H9 (cell line): ENCODE results near the gene DPP3. TPM values are rescaled to one million over a fixed set of nuclear protein-coding genes. Genes with fewer than 3 reads are reported as not detected.
"Not testable (repeated sequence)": the region's sequence is repeated elsewhere in the genome, so short reads cannot be mapped to it uniquely, and the experiment has no call there.

Source experiments
- DNase-seq: peaks from one replicate; pipeline ENCODE4 v3.0.0-alpha.2; 2017
- H2AFZ ChIP-seq: one replicate; pipeline ENCODE4 v1.6.1; 2013; ENCODE audit warnings: mild to moderate bottlenecking, low read length, control low read depth, moderate library complexity
- H2AK5ac ChIP-seq: 2 replicates; pipeline ENCODE4 v1.6.1; 2013; ENCODE audit warnings: low read length, control low read depth, mixed read lengths; ENCODE audit not compliant: insufficient read length
- H2BK120ac ChIP-seq: one replicate; pipeline ENCODE4 v1.6.1; 2013; ENCODE audit warnings: low read depth, mild to moderate bottlenecking, low read length, control low read depth, inconsistent platforms; ENCODE audit not compliant: poor library complexity, severe bottlenecking
- H2BK12ac ChIP-seq: 2 replicates; pipeline ENCODE4 v1.6.1; 2013; ENCODE audit warnings: low read length, control low read depth, mixed read lengths, low read depth; ENCODE audit not compliant: insufficient read length
- H2BK15ac ChIP-seq: 2 replicates; pipeline ENCODE4 v1.6.1; 2013; ENCODE audit warnings: low read depth, low read length, control low read depth
- H2BK20ac ChIP-seq: one replicate; pipeline ENCODE4 v1.6.1; 2013; ENCODE audit warnings: low read depth, mild to moderate bottlenecking, low read length, control low read depth, inconsistent platforms; ENCODE audit not compliant: poor library complexity, severe bottlenecking
- H2BK5ac ChIP-seq: 2 replicates; pipeline ENCODE4 v1.6.1; 2013; ENCODE audit warnings: low read length, control low read depth, mixed read lengths; ENCODE audit not compliant: insufficient read length
- H3K14ac ChIP-seq: 2 replicates; pipeline ENCODE4 v1.6.1; 2013; ENCODE audit warnings: low read length, control low read depth; ENCODE audit not compliant: insufficient read depth
- H3K18ac ChIP-seq: 2 replicates; pipeline ENCODE4 v1.6.1; 2013; ENCODE audit warnings: low read depth, mild to moderate bottlenecking, mixed read lengths, low read length, control low read depth; ENCODE audit not compliant: insufficient read length
- H3K23ac ChIP-seq: 2 replicates; pipeline ENCODE4 v1.6.1; 2013; ENCODE audit warnings: low read length, control low read depth, mixed read lengths, low read depth; ENCODE audit not compliant: insufficient read length
- H3K23me2 ChIP-seq: 2 replicates; pipeline ENCODE4 v1.6.1; 2013; ENCODE audit warnings: low read depth, mild to moderate bottlenecking, mixed read lengths, low read length, control low read depth; ENCODE audit not compliant: insufficient read length, poor library complexity, severe bottlenecking
- H3K27ac ChIP-seq: 2 replicates; pipeline ENCODE4 v1.5.1; 2013; ENCODE audit warnings: low read length, control low read depth, mixed read lengths, low read depth; ENCODE audit not compliant: insufficient read length
- H3K27me3 ChIP-seq: 2 replicates; pipeline ENCODE4 v1.6.1; 2013; ENCODE audit warnings: low read length, control low read depth, inconsistent platforms; ENCODE audit not compliant: insufficient read depth
- H3K4ac ChIP-seq: 2 replicates; pipeline ENCODE4 v1.6.1; 2013; ENCODE audit warnings: low read depth, mild to moderate bottlenecking, control low read depth, inconsistent platforms, low read length, moderate library complexity
- H3K4me1 ChIP-seq: 2 replicates; pipeline ENCODE4 v1.6.1; 2013; ENCODE audit warnings: low read length, control low read depth, inconsistent platforms; ENCODE audit not compliant: insufficient read depth
- H3K4me2 ChIP-seq: 2 replicates; pipeline ENCODE4 v1.6.1; 2013; ENCODE audit warnings: low read length, control low read depth, mixed read lengths; ENCODE audit not compliant: insufficient read length, insufficient read depth
- H3K56ac ChIP-seq: 2 replicates; pipeline ENCODE4 v1.6.1; 2013; ENCODE audit warnings: low read depth, mild to moderate bottlenecking, mixed read lengths, low read length, control low read depth; ENCODE audit not compliant: insufficient read length
- H3K79me1 ChIP-seq: 2 replicates; pipeline ENCODE4 v1.6.1; 2013; ENCODE audit warnings: low read depth, mild to moderate bottlenecking, moderate library complexity, low read length, control low read depth, inconsistent platforms; ENCODE audit not compliant: insufficient read depth, poor library complexity, severe bottlenecking
- H3K79me2 ChIP-seq: 2 replicates; pipeline ENCODE4 v1.6.1; 2013; ENCODE audit warnings: low read length, control low read depth, inconsistent platforms; ENCODE audit not compliant: insufficient read depth
- H3K9ac ChIP-seq: 2 replicates; pipeline ENCODE4 v1.6.1; 2013; ENCODE audit warnings: low read length, control low read depth, mixed read lengths; ENCODE audit not compliant: insufficient read length; ENCODE audit errors: extremely low read depth
- H3K9me3 ChIP-seq: one replicate; pipeline ENCODE4 v1.6.1; 2013; ENCODE audit warnings: low read depth, low read length, inconsistent platforms; ENCODE audit not compliant: control insufficient read depth
- H3T11ph ChIP-seq: one replicate; pipeline ENCODE4 v1.6.1; 2013; ENCODE audit warnings: mild to moderate bottlenecking, low read length, control low read depth, inconsistent platforms
- H4K20me1 ChIP-seq: one replicate; pipeline ENCODE4 v1.6.1; 2013; ENCODE audit not compliant: control insufficient read depth, insufficient read length, insufficient read depth
- H4K5ac ChIP-seq: 2 replicates; pipeline ENCODE4 v1.6.1; 2013; ENCODE audit warnings: low read depth, mild to moderate bottlenecking, mixed read lengths, low read length, control low read depth; ENCODE audit not compliant: insufficient read length
- H4K8ac ChIP-seq: replicated peaks from 2 replicates; pipeline ENCODE4 v1.6.1; 2013; ENCODE audit warnings: low read length, control low read depth, mixed read lengths, low read depth; ENCODE audit not compliant: insufficient read length
- H4K91ac ChIP-seq: 2 replicates; pipeline ENCODE4 v1.6.1; 2013; ENCODE audit warnings: low read depth, mild to moderate bottlenecking, moderate library complexity, mixed read lengths, low read length, control low read depth; ENCODE audit not compliant: insufficient read length
- H3K27ac Mint-ChIP-seq, 3 experiments: 2 replicates in 2 of 3; 3 replicates in 1 of 3; pipeline ENCODE4 v1.8.0; 2020 to 2021; ENCODE audit warnings: mixed read lengths in 3 of 3, mild to moderate bottlenecking in 1 of 3, moderate library complexity in 1 of 3
- H3K27me3 Mint-ChIP-seq: 2 replicates; pipeline ENCODE4 v1.8.0; 2021; ENCODE audit warnings: low read depth, mild to moderate bottlenecking, moderate library complexity, mixed read lengths
- H3K36me3 Mint-ChIP-seq, 3 experiments: 2 replicates in 2 of 3; 3 replicates in 1 of 3; pipeline ENCODE4 v1.8.0; 2020 to 2021; ENCODE audit warnings: low read depth in 3 of 3, mixed read lengths in 3 of 3; ENCODE audit not compliant: insufficient read depth in 1 of 3
- H3K4me1 Mint-ChIP-seq, 2 experiments: 2 replicates each; pipeline ENCODE4 v1.8.0; 2020; ENCODE audit warnings: mixed read lengths in 2 of 2
- H3K4me3 Mint-ChIP-seq, 2 experiments: 2 replicates in 1 of 2; 3 replicates in 1 of 2; pipeline ENCODE4 v1.8.0; 2020 to 2021; ENCODE audit warnings: mild to moderate bottlenecking in 2 of 2, mixed read lengths in 2 of 2, moderate library complexity in 1 of 2
- H3K9me3 Mint-ChIP-seq, 2 experiments: 2 replicates in 1 of 2; 3 replicates in 1 of 2; pipeline ENCODE4 v1.8.0; 2020; ENCODE audit warnings: mild to moderate bottlenecking in 2 of 2, mixed read lengths in 2 of 2, moderate library complexity in 1 of 2
- CTCF ChIP-seq: fragments of 200-600 bp; sonication (generic); conservative IDR thresholded peaks from 3 replicates; pipeline ENCODE4 v1.8.0; 2021; ENCODE audit warnings: antibody characterized with exemption, mild to moderate bottlenecking
- WGBS: extraction: QIAGEN DNeasy Blood & Tissue Kit; methylation state at CpG from one replicate; pipeline ENCODE4 v1.1.7; 2013; ENCODE audit warnings: missing lambda C conversion rate, low lambda C conversion rate, mixed read lengths; ENCODE audit not compliant: insufficient read length; ENCODE audit errors: extremely low coverage; 5-methylcytosine and 5-hydroxymethylcytosine counted together
- total RNA-seq: library from RNA; stranded (reverse); gene quantifications from 2 replicates; pipeline ENCODE4 v1.2.1, GENCODE V29; 2021

DPP3 gene
- total RNA-seq, 1 experiment from 2014 or later, result 85.3 TPM

- Histone ChIP-seq H4K20me1 (no peaks in the 10 kb centered on the region), H2AK5ac (no peak overlapping the region), H3K27me3 (no peaks in the 10 kb centered on the region), H3K18ac (no peak overlapping the region), H2BK5ac (no peak overlapping the region), H3K4ac (no peak overlapping the region), H4K8ac (no peak overlapping the region), H3K27ac (no peak overlapping the region), H3K9ac (no peak overlapping the region), H2BK12ac (no peak overlapping the region), H3K56ac (no peak overlapping the region), H3K23ac (no peak overlapping the region), H2AFZ (no peak overlapping the region), H3K23me2 (no peaks in the 10 kb centered on the region), H3K79me2 (no peaks in the 10 kb centered on the region), H4K5ac (no peak overlapping the region), H3K9me3 (no peaks in the 10 kb centered on the region), H3T11ph (no peak overlapping the region), H3K79me1 (no peaks in the 10 kb centered on the region), H2BK15ac (no peak overlapping the region), H2BK20ac (no peak overlapping the region), H3K4me1 (no peaks in the 10 kb centered on the region; the same call in 1 of the 2 replicates), H3K14ac (no peak overlapping the region), H4K91ac (no peak overlapping the region), H3K4me2 (no peak overlapping the region), H2BK120ac (no peak overlapping the region)
- peak; percentile 36; the same call in 1 of the 3 replicates for TF ChIP-seq CTCF
- no peaks in the 10 kb centered on the region; the same call in none of the 2 replicates for H3K27me3 Mint-ChIP-seq
- peaks cover 34 to 35% of the 10 kb centered on the region in 2 experiments for H3K4me1 Mint-ChIP-seq
- H3K27ac Mint-ChIP-seq, result peak overlapping the region; percentile 1 to 53 (median 13); a peak in 5 of 7 replicates
- no CpG with 5 or more reads among the region's 26 CpGs for WGBS
- H3K4me3 Mint-ChIP-seq, result peak overlapping the region in 1 of 2 experiments; percentile 11; a peak in 2 of 5 replicates
- peaks cover 0 to 28% (median 24%) of the 10 kb centered on the region in 3 experiments for H3K36me3 Mint-ChIP-seq
- H3K9me3 Mint-ChIP-seq, result no peaks in the 10 kb centered on the region
- peak; percentile 87 for DNase-seq
Measured at GRCh38 chr11:66543263-66544107, 63.3 kb downstream of the DPP3 start.

DNA sequence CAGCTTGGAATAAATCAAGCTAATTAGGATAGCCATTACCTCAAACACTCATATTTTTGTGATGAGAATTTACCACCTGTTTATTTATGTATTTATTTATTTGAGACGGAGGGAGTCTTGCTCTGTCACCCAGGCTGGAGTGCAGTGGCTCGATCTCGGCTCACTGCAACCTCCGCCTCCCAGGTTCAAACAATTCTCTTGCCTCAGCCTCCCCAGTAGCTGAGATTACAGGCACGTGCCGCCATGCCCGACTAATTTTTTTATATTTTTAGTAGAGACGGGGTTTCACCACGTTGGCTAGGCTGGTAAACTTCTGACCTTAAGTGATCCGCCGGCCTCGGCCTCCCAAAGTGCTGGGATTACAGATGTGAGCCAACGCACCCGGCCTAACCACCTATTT is 64.7 kb downstream of the DPP3 start:
- Mint-ChIP-seq H3K36me3 (peaks cover 0 to 28% (median 25%) of the 10 kb centered on the region in 3 experiments), H3K4me1 (peaks cover 37 to 38% of the 10 kb centered on the region in 2 experiments), H3K4me3 (peak overlapping the region; percentile 79 to 82)
- not testable (repeated sequence) for H2BK5ac ChIP-seq, H3K9me3 Mint-ChIP-seq, DNase-seq, H3K27ac ChIP-seq, H3K14ac ChIP-seq, H3K27me3 ChIP-seq, H2AFZ ChIP-seq, H3K79me2 ChIP-seq, H4K5ac ChIP-seq, H2AK5ac ChIP-seq, H3K4me1 ChIP-seq, H4K20me1 ChIP-seq, H4K8ac ChIP-seq, H2BK15ac ChIP-seq, H3K9ac ChIP-seq, H2BK120ac ChIP-seq, H3K27me3 Mint-ChIP-seq, H3K9me3 ChIP-seq, H3K56ac ChIP-seq, H4K91ac ChIP-seq, H3K4ac ChIP-seq, H3K27ac Mint-ChIP-seq, H3K79me1 ChIP-seq, H3K23me2 ChIP-seq, H3K23ac ChIP-seq, H3T11ph ChIP-seq, H2BK12ac ChIP-seq, H2BK20ac ChIP-seq, H3K18ac ChIP-seq
- no CpG with 5 or more reads among the region's 14 CpGs for whole genome bisulfite sequencing
- peak overlapping the region; percentile 57 for H3K4me2 ChIP-seq
